GM21526 (cell line): Measurements from ENCODE around the gene MUC16.

Experiments used
- ATAC-seq: cut with Tn5 transposase; IDR thresholded peaks from one replicate; pipeline ENCODE4 v1.9.1; 2021; ENCODE audit warnings: moderate library complexity; ENCODE audit not compliant: unreplicated experiment, low FRiP score

The MUC16 gene

DNA sequence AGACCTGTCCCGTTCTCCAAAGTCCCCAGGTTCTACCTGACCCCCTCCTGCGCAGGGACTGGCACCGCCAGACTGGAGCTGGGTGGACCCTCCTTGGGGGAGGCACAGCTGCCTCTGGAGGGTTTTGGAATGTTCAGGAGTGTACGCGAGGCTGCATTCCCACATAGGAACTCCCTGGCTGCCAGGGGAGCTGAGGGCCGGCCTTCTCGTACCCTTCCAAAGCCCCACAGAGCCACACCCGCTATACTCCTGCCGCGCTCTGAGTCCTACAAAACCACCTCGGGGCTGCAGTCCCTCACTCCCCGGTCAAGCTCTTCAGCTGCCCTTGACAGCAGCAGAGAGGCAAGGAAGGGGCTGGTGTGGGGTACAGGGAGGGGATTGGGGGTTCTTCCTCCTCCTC, 484 bp upstream of the MUC16 start:
- ATAC-seq: no peak

DNA sequence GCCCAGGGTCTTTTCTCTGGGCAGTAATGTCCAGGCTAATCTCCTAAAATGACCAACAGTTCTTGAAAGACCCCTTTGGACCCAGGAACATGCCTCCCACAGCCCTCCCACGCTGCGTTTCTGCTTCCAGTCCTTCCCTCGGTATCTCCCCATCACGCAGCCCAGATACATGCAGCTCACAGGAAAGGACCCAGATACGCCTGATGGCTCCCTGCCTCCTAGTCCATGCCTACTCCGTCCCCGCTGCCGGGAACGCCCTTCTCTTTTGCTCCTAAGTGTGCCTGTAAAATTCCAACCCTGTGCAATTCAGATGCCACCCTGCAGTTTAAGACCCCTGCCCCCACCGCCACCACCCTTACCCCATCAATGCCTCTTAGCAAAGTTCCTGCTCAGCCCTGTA, 778 bp downstream of the MUC16 start:
- no peak for ATAC-seq

DNA sequence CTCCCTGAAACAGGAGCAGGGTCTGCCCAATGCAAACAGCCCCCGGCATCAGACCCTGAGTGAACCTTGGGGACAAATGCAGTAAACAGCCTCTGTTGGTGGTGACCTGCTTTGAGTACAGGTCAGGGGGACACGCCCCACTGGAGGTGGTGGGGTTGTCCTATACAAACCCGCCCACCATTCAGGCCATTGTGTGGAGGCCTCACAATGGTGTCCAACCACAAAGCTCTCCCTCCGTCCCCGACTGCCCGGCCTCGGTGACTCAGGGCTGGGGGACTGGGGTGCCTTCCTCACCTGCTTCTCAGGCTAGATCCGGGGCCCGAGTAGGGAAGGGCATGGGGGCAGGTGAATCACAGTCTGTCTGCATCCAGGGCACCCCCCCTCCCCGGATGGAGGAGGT, 1.5 kb downstream of the MUC16 start:
- ATAC-seq: no peak

DNA sequence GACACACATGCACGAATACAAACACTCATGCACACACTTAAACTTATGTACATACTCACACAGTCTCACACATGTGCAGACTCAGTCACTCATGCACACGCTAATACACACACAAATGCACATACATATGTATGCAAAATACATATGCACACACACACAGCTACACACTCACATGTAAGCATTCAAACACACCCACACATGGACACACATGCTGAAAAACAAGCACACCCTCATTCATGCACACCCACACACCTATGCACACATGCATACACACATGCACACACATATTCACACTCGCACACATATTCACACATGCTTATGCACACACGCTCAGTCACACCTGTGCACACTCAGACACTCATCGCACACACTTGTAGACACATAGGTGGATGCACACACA, 9.3 kb downstream of the MUC16 start:
- ATAC-seq: no peak

DNA sequence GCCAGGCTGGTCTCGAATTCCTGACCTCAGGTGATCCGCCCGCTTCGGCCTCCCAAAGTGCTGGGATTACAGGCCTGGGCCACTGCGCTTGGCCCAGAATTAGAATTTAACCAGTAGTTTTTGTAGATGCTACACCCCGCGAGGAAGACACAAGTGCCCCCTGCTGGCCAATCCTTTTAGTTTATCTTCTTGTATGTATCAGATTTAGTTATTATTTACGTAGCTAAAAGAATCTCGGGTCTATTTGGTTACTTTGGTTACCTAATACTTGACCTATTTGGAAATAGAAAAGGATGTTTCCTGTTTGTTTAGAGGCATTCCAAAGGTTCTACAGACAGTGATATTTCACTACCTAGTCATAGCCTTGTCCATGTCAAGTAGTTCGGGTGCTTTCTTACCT, 22.0 kb downstream of the MUC16 start:
- no peak for ATAC-seq

DNA sequence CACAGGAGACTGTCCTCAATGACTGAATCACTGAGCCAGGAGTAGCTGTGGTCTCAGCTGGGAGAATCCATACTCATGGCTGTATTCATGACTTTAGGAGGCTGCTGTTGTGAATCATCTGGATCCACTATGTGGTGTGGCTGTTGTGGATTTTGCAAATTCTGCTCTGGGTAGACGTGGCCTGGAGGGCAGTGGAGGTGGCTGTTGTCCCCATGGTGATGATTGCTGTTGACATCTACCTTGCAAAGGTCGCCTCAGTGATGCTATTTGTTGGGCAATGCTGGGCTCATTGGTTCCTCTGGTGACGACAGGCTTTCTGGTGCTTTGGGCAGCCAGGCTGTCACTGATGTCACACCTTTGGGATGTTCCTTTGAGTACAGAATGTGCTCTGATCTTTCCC, 23.9 kb downstream of the MUC16 start:
- ATAC-seq: no peak

DNA sequence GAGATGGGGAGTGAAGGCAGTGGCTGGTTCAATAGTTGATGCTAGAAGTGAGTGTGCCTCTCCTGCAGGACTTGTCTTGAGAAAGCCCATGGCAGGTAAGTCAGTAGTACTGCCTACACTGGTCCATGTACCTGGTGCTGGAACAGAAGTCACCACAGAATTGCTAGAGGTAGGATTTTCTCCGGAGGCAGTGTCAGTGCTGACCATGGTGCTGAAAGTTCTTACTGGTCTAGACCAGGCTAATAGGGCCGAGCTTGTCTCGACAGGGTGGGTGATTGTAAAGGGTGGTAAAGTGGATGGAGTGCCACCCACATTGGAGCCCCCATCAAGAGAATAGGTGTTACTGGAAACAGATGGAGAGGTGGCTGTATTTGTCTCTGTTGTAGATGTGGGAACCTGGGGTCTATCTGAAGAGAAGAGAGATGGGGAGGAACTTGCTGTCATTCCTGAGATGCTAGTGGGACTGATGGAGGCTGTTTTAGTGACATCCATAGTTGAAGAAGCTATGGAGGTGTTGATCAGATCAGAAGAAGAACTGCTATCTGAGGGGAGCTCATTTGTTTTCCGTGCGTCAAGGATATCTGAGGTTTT, 36.6 kb downstream of the MUC16 start:
- ATAC-seq: no peak

DNA sequence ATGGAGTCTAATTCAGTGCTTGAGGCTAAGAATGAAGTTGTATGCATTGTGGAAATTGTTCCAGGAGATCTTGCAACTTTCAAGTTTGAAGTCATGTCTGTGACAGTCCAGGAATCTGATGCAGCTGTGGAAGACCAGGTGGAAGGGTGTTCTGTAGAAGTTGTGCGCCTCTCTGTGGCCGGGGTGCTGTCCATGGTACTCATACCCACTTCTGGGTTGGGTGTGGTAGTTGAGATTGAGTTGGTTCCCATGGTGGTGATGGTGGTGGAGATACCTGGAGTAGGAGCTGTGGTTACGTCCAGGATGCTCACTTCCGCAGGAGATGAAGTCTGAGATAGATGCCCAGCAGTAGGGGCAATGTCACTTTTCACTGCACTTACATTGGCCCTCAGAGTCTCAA, 44.3 kb downstream of the MUC16 start:
- ATAC-seq: no peak
